Measurements from ENCODE around the gene KCNS3.

DNA sequence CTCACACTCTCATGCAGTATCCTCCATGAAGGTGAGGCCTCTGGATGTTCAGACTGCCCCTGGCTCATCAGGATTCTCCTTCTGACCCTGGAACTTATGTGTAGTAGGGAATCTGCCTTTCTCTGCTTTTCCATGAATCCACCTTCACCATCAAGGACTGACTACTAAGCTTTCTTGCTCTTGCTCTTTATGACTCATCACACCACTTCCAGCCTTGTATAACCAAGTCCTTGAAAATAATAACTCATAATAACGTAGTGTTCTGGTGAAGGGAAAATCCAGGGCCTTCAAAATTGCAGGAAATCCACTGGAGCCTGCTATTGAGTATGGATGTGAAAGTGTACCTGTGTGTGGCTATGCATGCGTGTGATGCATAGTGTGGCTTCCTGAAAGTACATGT lies 11.3 kb upstream of the KCNS3 start:
- no peak for TF ChIP-seq EP300 (IDR thresholded peaks at IDR 0.05)
- no peak for TF ChIP-seq CTCF (IDR thresholded peaks at IDR 0.05)

Data from ovary (tissue), 3 donors.